OCI-LY1 (cell line): ENCODE measurements around the gene RCE1.

ENCODE experiments used
- H2AFZ ChIP-seq: fragments of 200-600 bp; sonication (generic), shearing (Covaris generic); 2 replicates; pipeline ENCODE4 v1.6.0; 2014; ENCODE audit warnings: antibody characterized with exemption, mild to moderate bottlenecking, low read length
- H3F3A ChIP-seq: fragments of 200-600 bp; sonication (generic), shearing (Covaris generic); 2 replicates; pipeline ENCODE4 v1.6.0; 2014; ENCODE audit warnings: mild to moderate bottlenecking, antibody characterized with exemption, low read length, moderate library complexity; ENCODE audit not compliant: insufficient read depth
- H3K27ac ChIP-seq: fragments of 200-600 bp; sonication (generic); 2 replicates; pipeline ENCODE4 v1.5.1; 2014; ENCODE audit warnings: low read length, mixed run types, mild to moderate bottlenecking, low read depth; ENCODE audit not compliant: poor library complexity, severe bottlenecking
- H3K27me3 ChIP-seq: fragments of 200-600 bp; sonication (generic); 2 replicates; pipeline ENCODE4 v1.6.0; 2014; ENCODE audit warnings: antibody characterized with exemption, mild to moderate bottlenecking, low read length, moderate library complexity; ENCODE audit not compliant: insufficient read depth
- H3K36me3 ChIP-seq: fragments of 200-600 bp; sonication (generic); 2 replicates; pipeline ENCODE4 v1.6.1; 2014; ENCODE audit warnings: mild to moderate bottlenecking, antibody characterized with exemption, low read length, moderate library complexity, mixed read lengths; ENCODE audit not compliant: insufficient read depth
- H3K4me1 ChIP-seq: fragments of 200-600 bp; sonication (generic); 2 replicates; pipeline ENCODE4 v1.5.1; 2014; ENCODE audit warnings: mild to moderate bottlenecking, low read length, moderate library complexity; ENCODE audit not compliant: insufficient read depth, severe bottlenecking
- H3K4me2 ChIP-seq: fragments of 200-600 bp; sonication (generic), shearing (Covaris generic); 2 replicates; pipeline ENCODE4 v1.6.1; 2014; ENCODE audit warnings: low read length
- H3K4me3 ChIP-seq: fragments of 200-600 bp; sonication (generic); 2 replicates; pipeline ENCODE4 v1.5.1; 2014; ENCODE audit warnings: low read length, low read depth, mild to moderate bottlenecking, mixed read lengths; ENCODE audit not compliant: poor library complexity, severe bottlenecking
- H3K79me2 ChIP-seq: fragments of 200-600 bp; shearing (Covaris generic); 2 replicates; pipeline ENCODE4 v1.6.1; 2016; ENCODE audit warnings: mixed run types, low read length, mixed read lengths; ENCODE audit not compliant: insufficient read depth
- H3K9ac ChIP-seq: fragments of 200-600 bp; sonication (generic), shearing (Covaris generic); 2 replicates; pipeline ENCODE4 v1.6.1; 2014; ENCODE audit warnings: mild to moderate bottlenecking, low read length, mixed read lengths
- H3K9me2 ChIP-seq: fragments of 200-600 bp; sonication (generic), shearing (Covaris generic); 2 replicates; pipeline ENCODE4 v1.6.1; 2014; ENCODE audit warnings: low read depth, mild to moderate bottlenecking, low read length, mixed read lengths
- H3K9me3 ChIP-seq: fragments of 200-600 bp; shearing (Covaris generic); 2 replicates; pipeline ENCODE4 v1.6.1; 2014; ENCODE audit warnings: low read length, mixed read lengths
- H4K20me1 ChIP-seq: fragments of 200-600 bp; sonication (generic), shearing (Covaris generic); 2 replicates; pipeline ENCODE4 v1.6.0; 2016; ENCODE audit warnings: mild to moderate bottlenecking, low read length; ENCODE audit not compliant: insufficient read depth
- CTCF ChIP-seq: fragments of 200-600 bp; sonication (generic), shearing (Covaris generic); IDR thresholded peaks from 2 replicates; pipeline ENCODE4 v1.5.1; 2017; ENCODE audit warnings: mild to moderate bottlenecking, antibody characterized with exemption, low read length, moderate library complexity, mixed read lengths
- EZH2 ChIP-seq: fragments of 200-600 bp; sonication (generic), shearing (Covaris generic); IDR thresholded peaks from 2 replicates; pipeline ENCODE4 v1.8.0; 2017; ENCODE audit warnings: borderline replicate concordance, mixed run types, mild to moderate bottlenecking, antibody characterized with exemption, low read length, moderate library complexity, mixed read lengths

The RCE1 gene

GRCh38 chr11:66841861-66842260 lies 1.4 kb upstream of the RCE1 start:
- H3K9me3 ChIP-seq = no peaks in the 10 kb centered on the region
- no peaks in the 10 kb centered on the region for H4K20me1 ChIP-seq
- H3K4me2 ChIP-seq = peak overlapping the region; percentile 99
- no peak overlapping the region for H2AFZ ChIP-seq
- no peaks in the 10 kb centered on the region for H3K9me2 ChIP-seq
- H3K79me2 ChIP-seq = peaks cover 16% of the 10 kb centered on the region
- peaks cover 40% of the 10 kb centered on the region for H3K4me1 ChIP-seq
- H3K4me3 ChIP-seq = peak overlapping the region; percentile 92
- H3F3A ChIP-seq = no peaks in the 10 kb centered on the region
- TF ChIP-seq CTCF (no peak), EZH2 (no peak)
- H3K27ac ChIP-seq = peak overlapping the region; percentile 8
- H3K36me3 ChIP-seq = peaks cover 42% of the 10 kb centered on the region; the same call in 1 of the 2 replicates
- no peaks in the 10 kb centered on the region for H3K27me3 ChIP-seq
- peak overlapping the region; percentile 96 for H3K9ac ChIP-seq

- Histone ChIP-seq H3K9ac (peak overlapping the region; percentile 96), H3K4me2 (peak overlapping the region; percentile 99), H3K27ac (peak overlapping the region; percentile 63), H4K20me1 (no peaks in the 10 kb centered on the region), H3K79me2 (peaks cover 16% of the 10 kb centered on the region), H3K27me3 (no peaks in the 10 kb centered on the region), H3K36me3 (peaks cover 43% of the 10 kb centered on the region; the same call in 1 of the 2 replicates), H3K9me3 (no peaks in the 10 kb centered on the region), H3F3A (no peaks in the 10 kb centered on the region), H3K4me3 (peak overlapping the region; percentile 92), H2AFZ (no peak overlapping the region), H3K9me2 (no peaks in the 10 kb centered on the region), H3K4me1 (peaks cover 40% of the 10 kb centered on the region)
- TF ChIP-seq EZH2 (no peak), CTCF (no peak)
Observed at GRCh38 chr11:66842501-66842895, 743 bp upstream of the RCE1 start.

DNA sequence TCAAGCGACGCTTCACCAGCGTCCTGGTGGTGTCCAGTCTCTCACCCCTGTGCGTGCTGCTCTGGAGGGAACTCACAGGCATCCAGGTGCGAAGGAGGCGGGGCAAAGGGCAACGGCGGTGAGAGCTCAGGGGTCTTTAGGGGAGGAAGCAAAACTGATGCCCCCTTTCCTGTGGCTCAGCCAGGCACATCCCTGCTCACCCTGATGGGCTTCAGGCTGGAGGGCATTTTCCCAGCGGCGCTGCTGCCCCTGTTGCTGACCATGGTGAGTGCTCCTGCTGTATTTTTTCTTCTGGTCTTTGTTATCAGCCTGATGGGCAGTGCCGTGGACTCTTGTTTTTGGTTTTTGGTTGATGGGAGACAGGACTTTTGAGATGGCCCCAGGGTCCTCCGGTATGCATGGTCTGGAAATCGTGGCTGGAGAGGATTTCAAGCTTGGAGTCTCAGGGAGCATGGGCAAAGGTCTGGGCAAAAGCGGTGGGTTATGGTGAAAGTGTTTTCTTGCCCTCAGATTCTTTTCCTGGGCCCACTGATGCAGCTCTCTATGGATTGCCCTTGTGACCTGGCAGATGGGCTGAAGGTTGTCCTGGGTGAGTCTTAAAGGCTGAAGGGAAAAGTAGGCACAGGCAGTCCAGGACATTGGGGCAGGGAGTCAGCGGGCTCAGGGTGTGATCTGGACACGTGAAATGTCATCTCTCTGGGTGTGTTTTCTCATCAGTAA lies 695 bp downstream of the RCE1 start:
- Histone ChIP-seq H3K4me1 (peaks cover 40% of the 10 kb centered on the region), H3K36me3 (peaks cover 46% of the 10 kb centered on the region; the same call in 1 of the 2 replicates), H3K9ac (peak overlapping the region; percentile 96), H3K9me3 (no peaks in the 10 kb centered on the region), H3F3A (no peaks in the 10 kb centered on the region), H4K20me1 (no peaks in the 10 kb centered on the region), H3K4me3 (peak overlapping the region; percentile 92), H3K27me3 (no peaks in the 10 kb centered on the region), H3K27ac (no peak overlapping the region), H3K4me2 (peak overlapping the region; percentile 99), H3K9me2 (no peaks in the 10 kb centered on the region), H2AFZ (no peak overlapping the region), H3K79me2 (peaks cover 16% of the 10 kb centered on the region)
- TF ChIP-seq EZH2 = no peak
- no peak for TF ChIP-seq CTCF
